ENCODE measurements around the gene LRRTM3.

The LRRTM3 gene

GRCh38 chr10:66925373-66925772 lies 463 bp upstream of the LRRTM3 start:
- no peak for DNase-seq (ENCODE audit: low read depth)
- no peak for TF ChIP-seq CTCF (IDR thresholded peaks at IDR 0.05; ENCODE audit: low read depth, low read length, missing control alignments)
- H3K4me3 ChIP-seq (ENCODE audit: low read depth, low read length), result no peak overlapping the region

GRCh38 chr10:66926841-66927240 lies 1.0 kb downstream of the LRRTM3 start:
- DNase-seq (ENCODE audit: low read depth), result no peak
- H3K4me3 ChIP-seq (ENCODE audit: low read depth, low read length), result no peak overlapping the region
- TF ChIP-seq CTCF (IDR thresholded peaks at IDR 0.05; ENCODE audit: low read depth, low read length, missing control alignments), result no peak

- TF ChIP-seq CTCF (IDR thresholded peaks at IDR 0.05; ENCODE audit: low read depth, low read length, missing control alignments), result no peak
- H3K4me3 ChIP-seq (ENCODE audit: low read depth, low read length), result no peak overlapping the region
- no peak for DNase-seq (ENCODE audit: low read depth)
These were observed 1.6 kb downstream of the LRRTM3 start for GRCh38 chr10:66927251-66927935.

GRCh38 chr10:66927971-66928770 lies 2.3 kb downstream of the LRRTM3 start:
- TF ChIP-seq CTCF (IDR thresholded peaks at IDR 0.05; ENCODE audit: low read depth, low read length, missing control alignments), result no peak
- DNase-seq (ENCODE audit: low read depth), result no peak
- no peak overlapping the region for H3K4me3 ChIP-seq (ENCODE audit: low read depth, low read length)

- H3K4me3 ChIP-seq (ENCODE audit: low read depth, low read length), result no peak overlapping the region
- DNase-seq (ENCODE audit: low read depth), result no peak
- no peak for TF ChIP-seq CTCF (IDR thresholded peaks at IDR 0.05; ENCODE audit: low read depth, low read length, missing control alignments)
These were observed 2.9 kb downstream of the LRRTM3 start for GRCh38 chr10:66928776-66929175.

GRCh38 chr10:66929375-66929774 lies 3.5 kb downstream of the LRRTM3 start:
- H3K4me3 ChIP-seq (ENCODE audit: low read depth, low read length), result no peak overlapping the region
- no peak for DNase-seq (ENCODE audit: low read depth)
- TF ChIP-seq CTCF (IDR thresholded peaks at IDR 0.05; ENCODE audit: low read depth, low read length, missing control alignments), result no peak

Measured in GM12864 (cell line).